CD14-positive monocyte (primary cell): ENCODE measurements around the gene HLA-DOA. TPM values are rescaled to one million over a fixed set of nuclear protein-coding genes. Genes with fewer than 3 reads are reported as not detected.
A peak's percentile ranks its signal among the peaks of the same experiment; 100 is the strongest.

Experiments
- DNase-seq, 3 donors: peaks; one replicate each; pipeline ENCODE4 v3.0.0-alpha.2; 2011 to 2022
- H2AFZ ChIP-seq: 2 replicates; pipeline ENCODE4 v1.6.0; 2012; ENCODE audit warnings: mild to moderate bottlenecking, low read depth, low read length, inconsistent platforms; ENCODE audit not compliant: insufficient read depth, poor library complexity, severe bottlenecking
- H3K27ac ChIP-seq, 2 donors: 1 replicate in 1 of 2; 2 replicates in 1 of 2; pipeline ENCODE4 v1.5.1; 2012 to 2013; ENCODE audit warnings: low read length in 2 of 2, control low read depth in 1 of 2, inconsistent platforms in 1 of 2, low read depth in 1 of 2, mild to moderate bottlenecking in 1 of 2
- H3K27me3 ChIP-seq, 2 donors: one replicate each; pipeline versions ENCODE4 v1.6.0 to v1.6.1; 2011 to 2013; ENCODE audit warnings: low read length in 2 of 2; ENCODE audit not compliant: control insufficient read depth in 2 of 2, insufficient read depth in 2 of 2
- H3K36me3 ChIP-seq, 2 donors: replicated peaks in 1 of 2; 1 replicate in 1 of 2; 2 replicates in 1 of 2; pipeline versions ENCODE4 v1.5.1 to v1.6.1; 2012 to 2013; ENCODE audit warnings: low read length in 2 of 2, control low read depth in 1 of 2, inconsistent platforms in 1 of 2, mild to moderate bottlenecking in 1 of 2; ENCODE audit not compliant: insufficient read depth in 2 of 2, control insufficient read depth in 1 of 2
- H3K4me1 ChIP-seq, 2 donors: 1 replicate in 1 of 2; 2 replicates in 1 of 2; pipeline versions ENCODE4 v1.5.1 to v1.6.1; 2012 to 2013; ENCODE audit warnings: low read length in 2 of 2, control low read depth in 1 of 2, inconsistent platforms in 1 of 2, mild to moderate bottlenecking in 1 of 2, moderate library complexity in 1 of 2; ENCODE audit not compliant: insufficient read depth in 2 of 2, control insufficient read depth in 1 of 2
- H3K4me2 ChIP-seq: replicated peaks from 2 replicates; pipeline ENCODE3; 2012; ENCODE audit warnings: low read length, moderate library complexity, mild to moderate bottlenecking; ENCODE audit not compliant: poor library complexity, severe bottlenecking; ENCODE audit errors: extremely low read depth
- H3K4me3 ChIP-seq, 3 experiments: fragments of 200-600 bp in 1 of 3; sonication (generic) in 1 of 3; replicated peaks in 1 of 3; 1 replicate in 2 of 3; 2 replicates in 1 of 3; pipeline ENCODE4 v1.5.1; 2011 to 2013; ENCODE audit warnings: low read length in 3 of 3, mild to moderate bottlenecking in 3 of 3, control low read depth in 2 of 3, low read depth in 2 of 3, inconsistent platforms in 1 of 3, moderate library complexity in 1 of 3
- H3K79me2 ChIP-seq: 2 replicates; pipeline ENCODE4 v1.6.0; 2012; ENCODE audit warnings: mild to moderate bottlenecking, control low read depth, inconsistent platforms, low read length, moderate library complexity; ENCODE audit not compliant: insufficient read depth
- H3K9ac ChIP-seq: 2 replicates; pipeline ENCODE4 v1.6.0; 2017; ENCODE audit warnings: low read length, mild to moderate bottlenecking; ENCODE audit not compliant: insufficient read depth, poor library complexity, severe bottlenecking
- H3K9me3 ChIP-seq, 2 donors: replicated peaks in 1 of 2; 1 replicate in 1 of 2; 2 replicates in 1 of 2; pipeline versions ENCODE4 v1.5.1 to v1.6.1; 2012 to 2013; ENCODE audit warnings: low read length in 2 of 2, control low read depth in 1 of 2; ENCODE audit not compliant: control insufficient read depth in 1 of 2, insufficient read depth in 1 of 2
- H4K20me1 ChIP-seq: 2 replicates; pipeline ENCODE4 v1.6.0; 2012; ENCODE audit warnings: mild to moderate bottlenecking, low read length, control low read depth, moderate library complexity; ENCODE audit not compliant: insufficient read depth
- H3K27ac Mint-ChIP-seq, 7 donors: one replicate each; pipeline ENCODE4 v1.8.0; 2020; ENCODE audit warnings: mild to moderate bottlenecking in 7 of 7, mixed read lengths in 7 of 7, moderate library complexity in 6 of 7, inconsistent platforms in 2 of 7
- H3K27me3 Mint-ChIP-seq, 3 donors: one replicate each; pipeline ENCODE4 v1.8.0; 2021 to 2022; ENCODE audit warnings: low read depth in 3 of 3, mild to moderate bottlenecking in 3 of 3, mixed read lengths in 3 of 3, moderate library complexity in 3 of 3, inconsistent platforms in 1 of 3
- H3K36me3 Mint-ChIP-seq, 2 donors: one replicate each; pipeline ENCODE4 v1.8.0; 2020; ENCODE audit warnings: mixed read lengths in 2 of 2, inconsistent platforms in 1 of 2, mild to moderate bottlenecking in 1 of 2
- H3K4me1 Mint-ChIP-seq: one replicate; pipeline ENCODE4 v1.8.0; 2020; ENCODE audit warnings: mild to moderate bottlenecking, mixed read lengths
- H3K4me3 Mint-ChIP-seq, 2 donors: one replicate each; pipeline ENCODE4 v1.8.0; 2020; ENCODE audit warnings: mild to moderate bottlenecking in 2 of 2, mixed read lengths in 2 of 2, moderate library complexity in 1 of 2
- H3K9me3 Mint-ChIP-seq, 7 donors: one replicate each; pipeline ENCODE4 v1.8.0; 2020 to 2022; ENCODE audit warnings: mixed read lengths in 7 of 7, mild to moderate bottlenecking in 6 of 7, moderate library complexity in 6 of 7, inconsistent platforms in 2 of 7
- WGBS: methylation state at CpG from one replicate; pipeline ENCODE4 v1.1.5; 2013; ENCODE audit warnings: missing lambda C conversion rate; ENCODE audit not compliant: insufficient coverage; 5-methylcytosine and 5-hydroxymethylcytosine counted together
- intact Hi-C, 2 donors: fragments of 100-400 bp; cut with micrococcal nuclease; formaldehyde crosslinking; loops; one replicate each; pipeline versions ENCODE4 v1.15.0 to v1.15.1; 2023
- polyA plus RNA-seq, 3 donors: library from polyadenylated mRNA; depleted of rRNA in 1 of 3; unstranded in 2 of 3; stranded (reverse) in 1 of 3; fragments of 300-500 nt in 2 of 3; fragments of >200 nt in 1 of 3; fragmentation: Illumina TruSeq in 2 of 3; gene quantifications; 1 replicate in 2 of 3; 2 replicates in 1 of 3; pipeline ENCODE4 v1.2.3, GENCODE V29; 2012 to 2021
- TF ChIP-seq, protein P1 (sequence below): fragments of 200-600 bp; IDR thresholded peaks from one replicate; pipeline ENCODE4 v1.8.0; 2022; ENCODE audit warnings: antibody characterized with exemption, mild to moderate bottlenecking

The HLA-DOA gene
- polyA plus RNA-seq, 3 donors: 2.8 to 15.4 (median 9.1) TPM

DNA sequence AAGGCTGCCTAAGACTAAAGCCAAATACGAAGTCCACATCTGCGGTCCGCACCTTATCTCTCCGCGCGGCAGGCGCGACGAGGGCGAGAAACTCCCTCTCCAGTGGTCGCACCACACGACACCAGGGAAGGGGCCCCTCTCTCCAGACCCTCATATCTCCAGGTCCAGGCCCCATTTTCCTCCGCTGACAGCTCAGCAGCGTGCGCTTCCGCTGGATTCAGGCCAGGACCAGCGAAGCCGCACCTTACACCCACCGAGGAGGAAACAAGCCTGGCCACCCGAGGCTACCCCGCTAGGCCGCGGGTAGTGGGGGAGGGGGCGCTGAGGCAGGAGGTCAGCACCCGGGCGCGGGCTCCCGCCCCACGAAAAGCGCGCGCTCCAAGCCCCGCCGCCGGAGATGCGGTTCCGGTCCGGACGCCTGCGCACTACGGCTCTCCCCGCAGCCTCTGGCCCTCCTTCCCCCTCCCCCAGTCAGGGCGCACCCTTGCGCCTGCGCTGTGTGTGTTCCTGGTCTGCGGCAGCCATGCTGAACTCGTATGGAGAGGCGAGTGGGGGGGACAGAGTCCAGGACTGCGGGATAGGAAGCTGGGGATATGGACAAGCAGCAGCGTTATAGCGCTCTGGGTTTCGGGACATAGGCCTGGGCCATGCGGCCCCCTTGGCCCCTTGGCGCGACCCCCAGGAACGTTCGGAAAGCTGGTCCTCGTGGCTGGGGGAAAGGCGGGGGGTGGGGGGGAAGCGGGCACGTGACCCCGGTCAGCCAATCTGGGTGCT lies 41.1 kb downstream of the HLA-DOA start, which contains the start of gene BRD2:
BRD2 (plus strand) TSS at position 502 of the 774 bp plus-strand sequence. CDS start 4,305 bp downstream, outside the sequence.
- Histone ChIP-seq H3K9ac (peak within 1 kb of the TSS; percentile 79), H3K27me3 (no peaks in the 10 kb centered on the region), H3K4me1 (peaks cover 37 to 49% of the 10 kb centered on the region in 2 donors), H3K4me2 (peak within 1 kb of the TSS; percentile 99), H3K27ac (peak within 1 kb of the TSS; percentile 95 to 97), H3K9me3 (no peaks in the 10 kb centered on the region), H4K20me1 (peaks cover 13% of the 10 kb centered on the region), H3K79me2 (peaks cover 89% of the 10 kb centered on the region), H2AFZ (peak within 1 kb of the TSS; percentile 86), H3K36me3 (peaks cover 0 to 7% of the 10 kb centered on the region in 2 donors), H3K4me3 (peak within 1 kb of the TSS; percentile 93 to 96 (median 93))
- intact Hi-C loops: loop anchor here in 1 of 2 donors (2.0 kb wide), 1 partner anchor 15 kb away; the partner anchor contains the start of gene HLA-DMA
- peaks cover 42% of the 10 kb centered on the region for H3K4me1 Mint-ChIP-seq
- H3K9me3 Mint-ChIP-seq: peaks cover 0 to 9% (median 0%) of the 10 kb centered on the region in 7 donors
- H3K27ac Mint-ChIP-seq: peak within 1 kb of the TSS; percentile 98 to 100 (median 99)
- WGBS: under 1% methylated on average over 34 of the region's 62 CpGs
- H3K27me3 Mint-ChIP-seq: peaks cover 0 to 10% (median 2%) of the 10 kb centered on the region in 3 donors
- TF ChIP-seq, protein P1, sequence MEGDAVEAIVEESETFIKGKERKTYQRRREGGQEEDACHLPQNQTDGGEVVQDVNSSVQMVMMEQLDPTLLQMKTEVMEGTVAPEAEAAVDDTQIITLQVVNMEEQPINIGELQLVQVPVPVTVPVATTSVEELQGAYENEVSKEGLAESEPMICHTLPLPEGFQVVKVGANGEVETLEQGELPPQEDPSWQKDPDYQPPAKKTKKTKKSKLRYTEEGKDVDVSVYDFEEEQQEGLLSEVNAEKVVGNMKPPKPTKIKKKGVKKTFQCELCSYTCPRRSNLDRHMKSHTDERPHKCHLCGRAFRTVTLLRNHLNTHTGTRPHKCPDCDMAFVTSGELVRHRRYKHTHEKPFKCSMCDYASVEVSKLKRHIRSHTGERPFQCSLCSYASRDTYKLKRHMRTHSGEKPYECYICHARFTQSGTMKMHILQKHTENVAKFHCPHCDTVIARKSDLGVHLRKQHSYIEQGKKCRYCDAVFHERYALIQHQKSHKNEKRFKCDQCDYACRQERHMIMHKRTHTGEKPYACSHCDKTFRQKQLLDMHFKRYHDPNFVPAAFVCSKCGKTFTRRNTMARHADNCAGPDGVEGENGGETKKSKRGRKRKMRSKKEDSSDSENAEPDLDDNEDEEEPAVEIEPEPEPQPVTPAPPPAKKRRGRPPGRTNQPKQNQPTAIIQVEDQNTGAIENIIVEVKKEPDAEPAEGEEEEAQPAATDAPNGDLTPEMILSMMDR: no peak
- DNase-seq: peak; percentile 95 to 97 (median 96)
- peak within 1 kb of the TSS; percentile 98 to 100 for H3K4me3 Mint-ChIP-seq
- H3K36me3 Mint-ChIP-seq: peaks cover 8 to 15% of the 10 kb centered on the region in 2 donors

GRCh38 chr6:32967151-32968091 lies 42.0 kb downstream of the HLA-DOA start:
- Mint-ChIP-seq H3K27ac (peak overlapping the region; percentile 90 to 100 (median 99)), H3K9me3 (peaks cover 0 to 3% (median 0%) of the 10 kb centered on the region in 7 donors), H3K27me3 (peaks cover 0 to 4% (median 2%) of the 10 kb centered on the region in 3 donors), H3K36me3 (peaks cover 3 to 6% of the 10 kb centered on the region in 2 donors), H3K4me3 (peak overlapping the region; percentile 98 to 100), H3K4me1 (peaks cover 44% of the 10 kb centered on the region)
- peak; percentile 24 to 63 (median 58) for DNase-seq
- peak overlapping the region; percentile 86 for H2AFZ ChIP-seq
- 2% methylated on average over 14 of the region's 16 CpGs for WGBS
- peak overlapping the region; percentile 95 to 97 for H3K27ac ChIP-seq
- peaks cover 4% of the 10 kb centered on the region for H4K20me1 ChIP-seq
- peak overlapping the region; percentile 79 for H3K9ac ChIP-seq
- H3K36me3 ChIP-seq: peaks cover 0 to 2% of the 10 kb centered on the region in 2 donors
- TF ChIP-seq, protein P1: peak; percentile 62
- H3K4me1 ChIP-seq: peaks cover 42 to 55% of the 10 kb centered on the region in 2 donors
- intact Hi-C loops: loop anchor here in 1 of 2 donors (2.0 kb wide), 1 partner anchor 15 kb away; the partner anchor contains the start of gene HLA-DMA
- H3K9me3 ChIP-seq: no peaks in the 10 kb centered on the region
- H3K79me2 ChIP-seq: peaks cover 89% of the 10 kb centered on the region
- H3K4me2 ChIP-seq: peak overlapping the region; percentile 99
- H3K4me3 ChIP-seq: peak overlapping the region; percentile 93 to 96 (median 93)
- no peaks in the 10 kb centered on the region for H3K27me3 ChIP-seq
